MM.1S (cell line): ENCODE measurements around the gene TSC22D3.

Experiments used
- CTCF ChIP-seq: fragments of 300-600 bp; sonication (generic); IDR thresholded peaks from 2 replicates; pipeline ENCODE4 v1.5.1; 2016; ENCODE audit warnings: antibody characterized with exemption, low read length, mixed read lengths
- EZH2 ChIP-seq: fragments of 300-600 bp; sonication (generic); optimal IDR thresholded peaks from 2 replicates; pipeline ENCODE3; 2017; ENCODE audit warnings: low read depth, mild to moderate bottlenecking, antibody characterized with exemption, low read length, mixed read lengths

- TF ChIP-seq CTCF (no peak), EZH2 (no peak)
Measured at GRCh38 chrX:107710617-107711391, 64.8 kb downstream of the TSC22D3 start.
